MCF 10A (cell line): Measurements from ENCODE around the gene MBOAT7. TPM values are rescaled to one million over a fixed set of nuclear protein-coding genes. Genes with fewer than 3 reads are reported as not detected.

Experiments used
- BruUV-seq: library from RNA; stranded (reverse); fragments of 400-500 nt; replicated peaks from 2 replicates; lab custom pipeline; 2021; lab: Mats Ljungman, UMichigan
- CTCF ChIA-PET: fragments of 300-600 bp; sonication (Branson Sonifier 250); formaldehyde crosslinking; extraction: SDS; loops from one replicate; lab custom pipeline; 2021; ENCODE audit warnings: antibody characterized with exemption, inconsistent platforms; lab: Yijun Ruan, JAX
- POLR2A ChIA-PET: fragments of 300-600, 350-650 bp; sonication (Branson Sonifier 250); formaldehyde crosslinking; extraction: SDS; loops from one replicate; lab custom pipeline; 2020; ENCODE audit warnings: antibody characterized with exemption, inconsistent platforms; lab: Yijun Ruan, JAX
- DNase-seq: peaks from one replicate; pipeline ENCODE4 v3.0.0-alpha.2; 2018; ENCODE audit not compliant: unreplicated experiment
- H3K27ac Mint-ChIP-seq: one replicate; pipeline ENCODE4 v1.8.0; 2022; ENCODE audit warnings: mild to moderate bottlenecking, low read depth, mixed read lengths; ENCODE audit not compliant: unreplicated experiment
- H3K27me3 Mint-ChIP-seq: one replicate; pipeline ENCODE4 v1.8.0; 2022; ENCODE audit warnings: mixed read lengths; ENCODE audit not compliant: insufficient read depth, unreplicated experiment
- H3K36me3 Mint-ChIP-seq: one replicate; pipeline ENCODE4 v1.8.0; 2022; ENCODE audit warnings: mild to moderate bottlenecking, moderate library complexity, mixed read lengths; ENCODE audit not compliant: insufficient read depth, unreplicated experiment
- H3K4me1 Mint-ChIP-seq: one replicate; pipeline ENCODE4 v1.8.0; 2022; ENCODE audit warnings: mixed read lengths; ENCODE audit not compliant: insufficient read depth, unreplicated experiment
- H3K4me3 Mint-ChIP-seq: one replicate; pipeline ENCODE4 v1.8.0; 2022; ENCODE audit warnings: mild to moderate bottlenecking, moderate library complexity, mixed read lengths; ENCODE audit not compliant: unreplicated experiment
- H3K9me3 Mint-ChIP-seq: one replicate; pipeline ENCODE4 v1.8.0; 2022; ENCODE audit warnings: mixed read lengths; ENCODE audit not compliant: unreplicated experiment
- intact Hi-C: fragments of 100-400 bp; cut with micrococcal nuclease; formaldehyde crosslinking; loops from 2 replicates; pipeline ENCODE4 v1.14.1; 2022
- total RNA-seq: library from RNA; stranded (reverse); gene quantifications from 2 replicates; pipeline ENCODE4 v1.2.3, GENCODE V29; 2022
- TF ChIP-seq, protein P1 (sequence below): fragments of 200-600 bp; IDR thresholded peaks from one replicate; pipeline ENCODE4 v1.8.0; 2022; ENCODE audit warnings: antibody characterized with exemption, mild to moderate bottlenecking; ENCODE audit not compliant: unreplicated experiment

The MBOAT7 gene
- total RNA-seq, 1 experiment from 2014 or later, result 43.8 TPM

DNA sequence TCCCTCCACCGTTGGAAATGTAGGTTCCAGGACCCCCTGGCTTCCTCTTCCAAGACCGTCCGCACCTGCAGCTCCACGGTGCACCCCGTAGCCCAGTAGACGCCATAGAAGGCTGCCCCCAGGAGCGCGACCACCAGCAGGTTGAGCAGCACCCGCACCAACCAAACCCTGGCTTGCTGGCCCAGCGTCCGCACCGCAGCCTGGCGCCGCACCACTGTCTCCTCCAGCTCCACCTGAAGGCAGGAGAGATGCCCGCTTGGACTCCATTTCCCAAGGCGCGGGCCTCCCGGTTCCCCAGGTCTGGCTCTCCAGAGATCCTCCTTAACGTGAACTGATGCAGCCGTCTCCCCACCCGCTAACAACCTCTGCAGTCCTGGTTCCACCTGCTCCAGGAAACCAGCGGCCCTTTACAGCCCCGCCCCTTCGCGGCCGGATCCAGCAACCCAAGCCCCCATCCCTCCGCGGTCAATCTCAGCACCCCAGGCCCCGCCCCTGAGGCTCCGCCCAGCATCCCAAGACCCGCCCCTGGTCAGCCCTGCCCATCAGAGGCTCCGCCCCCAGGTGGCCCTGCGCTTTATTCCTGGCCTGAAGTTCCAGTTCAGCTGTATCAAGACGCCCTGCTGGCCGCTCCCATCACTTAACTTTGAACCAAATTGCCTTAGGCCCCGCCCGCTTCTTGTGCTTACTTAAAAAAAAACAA is 24.9 kb downstream of the MBOAT7 start:
- peaks cover 22% of the 10 kb centered on the region for H3K4me1 Mint-ChIP-seq
- H3K4me3 Mint-ChIP-seq, result no peak overlapping the region
- TF ChIP-seq, protein P1, sequence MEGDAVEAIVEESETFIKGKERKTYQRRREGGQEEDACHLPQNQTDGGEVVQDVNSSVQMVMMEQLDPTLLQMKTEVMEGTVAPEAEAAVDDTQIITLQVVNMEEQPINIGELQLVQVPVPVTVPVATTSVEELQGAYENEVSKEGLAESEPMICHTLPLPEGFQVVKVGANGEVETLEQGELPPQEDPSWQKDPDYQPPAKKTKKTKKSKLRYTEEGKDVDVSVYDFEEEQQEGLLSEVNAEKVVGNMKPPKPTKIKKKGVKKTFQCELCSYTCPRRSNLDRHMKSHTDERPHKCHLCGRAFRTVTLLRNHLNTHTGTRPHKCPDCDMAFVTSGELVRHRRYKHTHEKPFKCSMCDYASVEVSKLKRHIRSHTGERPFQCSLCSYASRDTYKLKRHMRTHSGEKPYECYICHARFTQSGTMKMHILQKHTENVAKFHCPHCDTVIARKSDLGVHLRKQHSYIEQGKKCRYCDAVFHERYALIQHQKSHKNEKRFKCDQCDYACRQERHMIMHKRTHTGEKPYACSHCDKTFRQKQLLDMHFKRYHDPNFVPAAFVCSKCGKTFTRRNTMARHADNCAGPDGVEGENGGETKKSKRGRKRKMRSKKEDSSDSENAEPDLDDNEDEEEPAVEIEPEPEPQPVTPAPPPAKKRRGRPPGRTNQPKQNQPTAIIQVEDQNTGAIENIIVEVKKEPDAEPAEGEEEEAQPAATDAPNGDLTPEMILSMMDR, result no peak
- H3K9me3 Mint-ChIP-seq, result no peaks in the 10 kb centered on the region
- H3K36me3 Mint-ChIP-seq, result peaks cover 4% of the 10 kb centered on the region
- no TSS peak for BruUV-seq
- H3K27ac Mint-ChIP-seq, result no peak overlapping the region
- ChIA-PET POLR2A (interaction anchor here (1.1 kb wide), 1 partner anchor 26 kb away, joined by 3 read pairs; the partner anchor contains the start of gene TSEN34), CTCF (interaction anchor here (0.6 to 1.8 kb wide), 4 partner anchors 9 to 226 kb away, joined by 3 to 4 read pairs (median 4); partner anchors contain the start of gene TMC4)
- DNase-seq, result no peak
- H3K27me3 Mint-ChIP-seq, result no peaks in the 10 kb centered on the region
- intact Hi-C loops, result loop anchor here (5.0 kb wide), 1 partner anchor 38 kb away; the partner anchor contains the start of gene RPS9

DNA sequence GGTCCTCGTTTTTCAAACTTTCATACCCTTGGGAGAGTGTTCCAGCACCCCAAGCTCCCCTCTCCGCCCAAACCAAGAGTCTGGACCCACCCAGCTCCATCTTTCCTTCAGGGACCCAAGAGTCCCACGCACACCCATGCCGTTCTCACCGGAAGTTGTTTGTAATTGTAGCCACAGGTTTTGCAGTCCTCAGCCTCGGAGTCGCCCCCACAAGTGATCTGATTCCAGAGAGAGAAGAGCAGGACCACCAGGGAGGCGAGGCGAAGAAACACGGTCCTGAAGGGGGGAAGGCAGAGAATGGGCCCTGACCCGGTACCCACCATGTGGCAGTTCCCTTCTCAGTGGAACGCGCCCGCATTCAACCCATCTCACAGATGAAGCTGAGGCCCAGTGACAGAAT is 26.5 kb downstream of the MBOAT7 start:
- no peak for DNase-seq

DNA sequence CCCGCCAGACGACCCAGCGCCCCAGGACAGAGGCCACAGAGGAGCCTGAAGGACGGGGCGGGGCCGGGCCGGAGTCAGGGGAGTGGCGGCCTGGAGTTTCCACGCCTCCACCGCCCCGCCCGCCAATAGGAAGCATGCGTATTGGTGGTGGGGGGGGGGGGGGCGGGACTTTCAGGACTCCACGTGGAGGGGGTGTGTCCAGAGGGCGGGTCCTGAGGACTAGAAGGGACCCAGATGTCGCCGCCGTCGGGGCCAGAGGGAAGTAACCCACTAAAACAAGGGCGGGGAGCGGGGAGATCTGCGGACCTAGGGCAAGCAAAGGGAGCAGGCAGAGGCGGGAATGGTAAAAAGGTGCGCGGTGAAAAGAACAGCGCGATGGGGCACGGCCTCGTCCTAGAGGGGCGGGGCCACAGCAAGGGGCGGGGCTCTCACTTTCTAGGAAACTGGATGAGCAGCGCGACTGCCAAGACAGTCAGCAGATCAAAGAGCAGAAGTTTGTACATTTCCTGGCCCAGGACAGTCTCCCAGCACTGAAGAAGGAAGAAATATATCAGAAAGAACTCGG is 27.1 kb downstream of the MBOAT7 start:
- TF ChIP-seq, protein P1, result no peak
- CTCF ChIA-PET, result no interaction called here
- peak; percentile 89 for DNase-seq
- BruUV-seq, result no TSS peak
- POLR2A ChIA-PET, result no interaction called here
- Mint-ChIP-seq H3K27me3 (no peaks in the 10 kb centered on the region), H3K4me1 (peaks cover 22% of the 10 kb centered on the region), H3K4me3 (peak overlapping the region; percentile 76), H3K36me3 (peaks cover 11% of the 10 kb centered on the region), H3K9me3 (no peaks in the 10 kb centered on the region), H3K27ac (peak overlapping the region; percentile 78)
- intact Hi-C loops, result loop anchor here (5.0 kb wide), 1 partner anchor 40 kb away; the partner anchor contains the start of gene RPS9

More for the DNA sequence above, 26.5 kb downstream of the MBOAT7 start:
- no peak overlapping the region for H3K27ac Mint-ChIP-seq
- TF ChIP-seq, protein P1, result no peak
- ChIA-PET CTCF (interaction anchor here (1.0 kb wide), 1 partner anchor 70 kb away, joined by 3 read pairs; no protein-coding TSS in a partner anchor), POLR2A (no interaction called here)
- H3K27me3 Mint-ChIP-seq, result no peaks in the 10 kb centered on the region
- peaks cover 22% of the 10 kb centered on the region for H3K4me1 Mint-ChIP-seq
- intact Hi-C loops, result loop anchor here (5.0 kb wide), 1 partner anchor 39 kb away; the partner anchor contains the start of gene RPS9
- H3K4me3 Mint-ChIP-seq, result peak overlapping the region; percentile 76
- no TSS peak for BruUV-seq
- H3K9me3 Mint-ChIP-seq, result no peaks in the 10 kb centered on the region
- H3K36me3 Mint-ChIP-seq, result peaks cover 5% of the 10 kb centered on the region

DNA sequence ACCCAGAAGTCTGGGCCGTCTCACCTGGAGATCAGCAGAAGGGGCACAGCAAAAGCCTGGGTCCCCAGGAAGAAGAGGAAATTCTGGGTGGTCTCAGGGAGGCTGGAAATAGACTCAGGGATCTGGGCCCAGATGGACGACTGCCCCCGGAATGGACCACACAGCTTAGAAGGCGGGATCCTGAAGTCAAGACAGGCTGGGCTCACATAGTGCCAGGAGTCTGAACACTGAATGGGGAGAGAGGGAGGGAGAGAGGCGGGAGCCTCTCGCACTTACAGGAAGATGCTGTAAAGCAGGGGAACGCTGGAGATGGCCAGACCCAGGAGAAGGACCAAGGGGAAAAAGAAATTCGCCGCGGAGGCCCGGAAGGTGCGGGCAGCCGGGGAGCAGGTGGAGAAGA is 28.5 kb downstream of the MBOAT7 start:
- ChIA-PET POLR2A (interaction anchor here (0.6 to 10.2 kb wide), 8 partner anchors 10 to 1571 kb away, joined by 3 to 110 read pairs (median 6); partner anchors contain the start of genes CNOT3, MBOAT7, TMC4 and TSEN34), CTCF (no interaction called here)
- Mint-ChIP-seq H3K27ac (peak overlapping the region; percentile 85), H3K36me3 (peaks cover 22% of the 10 kb centered on the region), H3K4me1 (peaks cover 22% of the 10 kb centered on the region), H3K27me3 (no peaks in the 10 kb centered on the region), H3K9me3 (no peaks in the 10 kb centered on the region), H3K4me3 (peak overlapping the region; percentile 76)
- no peak for DNase-seq
- intact Hi-C loops, result loop anchor here (5.0 kb wide), 1 partner anchor 41 kb away; the partner anchor contains the start of gene RPS9
- TF ChIP-seq, protein P1, result no peak
- no TSS peak for BruUV-seq
